Stimulated activated CD4-positive, alpha-beta T cell treated with anti-CD3 and anti-CD28 coated beads, TNF-alpha, amount 100 ng/mL, for 4 hours (primary cell): ENCODE measurements around the gene RPS15.

Experiments used
- DNase-seq, 3 experiments: peaks; one replicate each; pipeline ENCODE4 v3.0.0-alpha.2; 2020; ENCODE audit warnings: low read depth in 3 of 3

RPS15 gene

GRCh38 chr19:1483979-1484428 lies 45.8 kb downstream of the RPS15 start:
- DNase-seq = no peak

- no peak for DNase-seq
Observed at GRCh38 chr19:1486720-1487575, 48.8 kb downstream of the RPS15 start.

GRCh38 chr19:1487576-1488281 lies 49.5 kb downstream of the RPS15 start:
- no peak for DNase-seq

GRCh38 chr19:1488282-1488601 lies 50.0 kb downstream of the RPS15 start:
- DNase-seq = no peak

- DNase-seq = no peak
Observed at GRCh38 chr19:1489463-1490310, 51.5 kb downstream of the RPS15 start.
